BJ (cell line): Measurements from ENCODE around the gene RUFY2. TPM values are rescaled to one million over a fixed set of nuclear protein-coding genes. Genes with fewer than 3 reads are reported as not detected.

ENCODE experiments used
- CTCF ChIA-PET: fragments of 350-600 bp; formaldehyde crosslinking; extraction: SDS; loops from one replicate; lab custom pipeline; 2021; ENCODE audit warnings: antibody characterized with exemption, inconsistent platforms; lab: Yijun Ruan, JAX
- POLR2A ChIA-PET: fragments of 300-600 bp; sonication (Branson Sonifier 250); formaldehyde crosslinking; extraction: SDS; loops from one replicate; lab custom pipeline; 2021; ENCODE audit warnings: antibody characterized with exemption; lab: Charles Lee
- DNase-seq: peaks from one replicate; pipeline ENCODE4 v3.0.0-alpha.2; 2011; ENCODE audit warnings: low read depth
- H3K27me3 ChIP-seq: 2 replicates; pipeline ENCODE4 v1.6.0; 2011; ENCODE audit warnings: low read length; ENCODE audit not compliant: control insufficient read depth, insufficient read depth
- H3K36me3 ChIP-seq: 2 replicates; pipeline ENCODE4 v1.5.1; 2011; ENCODE audit warnings: low read length; ENCODE audit not compliant: control insufficient read depth, insufficient read depth
- H3K4me3 ChIP-seq: 2 replicates; pipeline ENCODE4 v1.5.1; 2011; ENCODE audit warnings: low read depth, mild to moderate bottlenecking, control low read depth, low read length
- polyA plus RNA-seq: library from polyadenylated mRNA; depleted of rRNA; stranded (reverse); fragments of >200 nt; gene quantifications from 2 replicates; pipeline ENCODE4 v1.2.3, GENCODE V29; 2011
- TF ChIP-seq, protein P1 (sequence below): IDR thresholded peaks from 2 replicates; pipeline ENCODE4 v1.5.1; 2011; ENCODE audit warnings: low read depth, mild to moderate bottlenecking, control low read depth, inconsistent platforms, low read length, moderate library complexity; ENCODE audit not compliant: insufficient read depth

Gene RUFY2
- polyA plus RNA-seq, 1 experiment = 6.7 TPM

DNA sequence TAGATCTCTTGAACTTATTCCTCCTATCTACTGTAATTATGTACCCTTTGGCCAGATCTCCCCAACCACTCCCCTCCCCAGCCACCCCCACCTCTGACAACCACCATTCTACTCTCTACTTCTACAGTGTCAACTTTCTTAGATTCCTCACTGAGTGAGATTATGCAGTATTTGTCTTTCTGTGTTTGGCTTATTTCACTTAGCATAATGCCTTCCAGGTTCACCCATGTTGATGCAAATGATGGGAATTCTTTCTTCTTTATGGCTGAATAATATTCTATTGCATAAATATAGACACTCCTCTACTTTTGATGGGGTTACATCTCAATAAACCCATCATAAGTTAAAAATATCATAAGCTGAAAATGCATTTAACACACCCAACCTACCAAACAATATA, 96.5 kb downstream of the RUFY2 start:
- CTCF ChIA-PET = no interaction called here
- Histone ChIP-seq H3K4me3 (no peak overlapping the region), H3K27me3 (no peaks in the 10 kb centered on the region), H3K36me3 (no peaks in the 10 kb centered on the region)
- POLR2A ChIA-PET = no interaction called here
- no peak for DNase-seq
- TF ChIP-seq, protein P1, sequence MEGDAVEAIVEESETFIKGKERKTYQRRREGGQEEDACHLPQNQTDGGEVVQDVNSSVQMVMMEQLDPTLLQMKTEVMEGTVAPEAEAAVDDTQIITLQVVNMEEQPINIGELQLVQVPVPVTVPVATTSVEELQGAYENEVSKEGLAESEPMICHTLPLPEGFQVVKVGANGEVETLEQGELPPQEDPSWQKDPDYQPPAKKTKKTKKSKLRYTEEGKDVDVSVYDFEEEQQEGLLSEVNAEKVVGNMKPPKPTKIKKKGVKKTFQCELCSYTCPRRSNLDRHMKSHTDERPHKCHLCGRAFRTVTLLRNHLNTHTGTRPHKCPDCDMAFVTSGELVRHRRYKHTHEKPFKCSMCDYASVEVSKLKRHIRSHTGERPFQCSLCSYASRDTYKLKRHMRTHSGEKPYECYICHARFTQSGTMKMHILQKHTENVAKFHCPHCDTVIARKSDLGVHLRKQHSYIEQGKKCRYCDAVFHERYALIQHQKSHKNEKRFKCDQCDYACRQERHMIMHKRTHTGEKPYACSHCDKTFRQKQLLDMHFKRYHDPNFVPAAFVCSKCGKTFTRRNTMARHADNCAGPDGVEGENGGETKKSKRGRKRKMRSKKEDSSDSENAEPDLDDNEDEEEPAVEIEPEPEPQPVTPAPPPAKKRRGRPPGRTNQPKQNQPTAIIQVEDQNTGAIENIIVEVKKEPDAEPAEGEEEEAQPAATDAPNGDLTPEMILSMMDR = no peak

DNA sequence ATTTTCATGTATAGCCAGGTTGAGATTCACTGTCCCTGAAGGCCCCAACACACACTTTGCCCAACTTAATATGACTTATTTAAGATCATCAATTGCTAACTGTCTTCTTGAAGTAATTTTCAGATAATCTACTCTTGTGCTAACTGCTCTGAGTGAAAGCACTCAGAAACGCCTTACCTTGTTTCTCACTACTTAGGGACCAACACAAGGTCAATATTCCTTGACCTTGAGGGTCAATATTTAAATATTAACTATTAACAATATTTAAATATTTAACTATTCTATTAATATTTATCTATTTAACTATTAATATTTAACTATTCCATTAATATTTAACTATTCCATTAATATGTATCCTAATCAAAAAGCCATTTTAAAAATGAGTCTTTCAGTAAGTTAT, 101.2 kb downstream of the RUFY2 start:
- CTCF ChIA-PET = interaction anchor here (0.6 to 1.4 kb wide), 4 partner anchors 18 to 605 kb away, joined by 3 to 4 read pairs (median 4); no protein-coding TSS in a partner anchor
- POLR2A ChIA-PET = no interaction called here
- H3K4me3 ChIP-seq = no peak overlapping the region
- no peak for DNase-seq
- TF ChIP-seq, protein P1 = no peak
- no peaks in the 10 kb centered on the region for H3K27me3 ChIP-seq
- H3K36me3 ChIP-seq = no peaks in the 10 kb centered on the region

DNA sequence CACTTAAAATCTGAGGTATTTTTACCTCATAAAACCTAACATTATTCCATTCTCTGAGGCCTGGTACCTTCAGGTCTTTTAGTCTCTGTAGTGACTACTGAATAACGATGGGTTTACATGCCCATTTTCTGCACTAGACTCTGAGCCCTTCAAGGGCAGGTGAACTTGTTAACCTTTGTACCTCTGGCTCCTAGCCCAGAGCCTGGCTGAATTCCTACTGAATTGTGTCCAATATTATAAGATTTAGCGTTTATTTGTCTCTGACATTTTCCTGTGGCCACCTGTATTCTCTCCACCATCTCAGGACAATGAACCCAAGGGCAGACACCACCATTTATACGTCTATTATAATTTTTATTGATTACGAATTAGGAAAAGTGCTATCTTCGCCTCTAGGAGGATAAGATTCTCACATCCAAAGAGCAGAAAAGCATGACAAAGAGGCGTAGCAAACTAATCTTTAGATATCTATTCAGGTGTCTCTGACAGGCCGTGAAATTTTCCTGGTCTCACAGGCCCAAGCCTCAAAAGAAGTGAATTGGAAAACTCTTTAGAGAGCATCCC, 103.1 kb downstream of the RUFY2 start:
- no peaks in the 10 kb centered on the region for H3K36me3 ChIP-seq
- CTCF ChIA-PET = interaction anchor here (0.7 to 4.9 kb wide), 4 partner anchors 10 to 449 kb away, joined by 3 to 93 read pairs (median 16); no protein-coding TSS in a partner anchor
- no peak overlapping the region for H3K4me3 ChIP-seq
- DNase-seq = no peak
- POLR2A ChIA-PET = no interaction called here
- TF ChIP-seq, protein P1 = no peak
- H3K27me3 ChIP-seq = no peaks in the 10 kb centered on the region

DNA sequence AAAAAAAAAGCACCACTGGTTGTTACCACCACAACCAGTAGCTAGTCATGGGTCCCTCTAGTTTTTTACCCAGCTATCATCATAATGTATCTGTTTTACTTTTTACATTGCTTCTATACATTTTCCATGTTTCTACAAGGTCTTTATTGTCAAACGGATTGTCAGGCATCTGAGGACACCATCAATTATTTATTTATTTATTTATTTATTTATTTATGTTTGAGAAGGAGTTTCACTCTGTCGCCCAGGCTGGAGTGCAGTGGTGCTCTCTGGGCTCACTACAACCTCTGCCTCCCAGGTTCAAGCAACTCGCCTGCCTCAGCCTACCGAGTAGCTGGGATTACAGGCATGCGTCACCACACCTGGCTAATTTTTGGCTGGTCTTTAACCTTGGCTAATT, 104.2 kb downstream of the RUFY2 start:
- POLR2A ChIA-PET = no interaction called here
- CTCF ChIA-PET = interaction anchor here (0.6 to 4.9 kb wide), 17 partner anchors 12 to 591 kb away, joined by 3 to 93 read pairs (median 6); no protein-coding TSS in a partner anchor
- no peaks in the 10 kb centered on the region for H3K27me3 ChIP-seq
- DNase-seq = no peak
- no peaks in the 10 kb centered on the region for H3K36me3 ChIP-seq
- TF ChIP-seq, protein P1 = no peak
- no peak overlapping the region for H3K4me3 ChIP-seq

DNA sequence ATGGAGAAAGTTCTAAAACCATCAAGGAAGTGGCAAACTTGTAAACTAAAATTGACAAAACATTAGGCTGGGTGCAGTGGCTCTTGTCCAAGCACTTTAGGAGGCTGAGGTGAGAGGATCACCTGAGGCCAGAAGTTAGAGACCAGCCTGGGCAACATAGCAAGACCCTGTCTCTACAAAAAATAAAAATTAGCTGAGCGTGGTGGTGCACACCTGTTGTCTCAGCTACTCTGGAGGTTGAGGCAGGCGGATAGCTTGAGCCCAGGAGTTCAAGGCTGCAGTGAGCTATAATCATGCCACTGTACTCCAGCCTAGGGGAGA, 104.6 kb downstream of the RUFY2 start:
- Histone ChIP-seq H3K4me3 (no peak overlapping the region), H3K36me3 (no peaks in the 10 kb centered on the region), H3K27me3 (no peaks in the 10 kb centered on the region)
- ChIA-PET CTCF (interaction anchor here (0.6 to 4.9 kb wide), 22 partner anchors 9 to 591 kb away, joined by 3 to 93 read pairs (median 6); partner anchors contain the start of gene ATOH7), POLR2A (no interaction called here)
- no peak for DNase-seq
- TF ChIP-seq, protein P1 = no peak
